Activated CD4-positive, alpha-beta T cell treated with anti-CD3 and anti-CD28 coated beads, Interleukin-2, Interleukin-6, amounts not matched to agents 100 ng/mL and 50 ng/mL, durations not matched to agents 16 hours and 8 hours (primary cell): Measurements from ENCODE around the gene OSTM1.
"Not testable (repeated sequence)": the region's sequence is repeated elsewhere in the genome, so short reads cannot be mapped to it uniquely, and the experiment has no call there.

Experiments used
- DNase-seq: peaks from one replicate; pipeline ENCODE4 v3.0.0-alpha.2; 2020

OSTM1 gene

DNA sequence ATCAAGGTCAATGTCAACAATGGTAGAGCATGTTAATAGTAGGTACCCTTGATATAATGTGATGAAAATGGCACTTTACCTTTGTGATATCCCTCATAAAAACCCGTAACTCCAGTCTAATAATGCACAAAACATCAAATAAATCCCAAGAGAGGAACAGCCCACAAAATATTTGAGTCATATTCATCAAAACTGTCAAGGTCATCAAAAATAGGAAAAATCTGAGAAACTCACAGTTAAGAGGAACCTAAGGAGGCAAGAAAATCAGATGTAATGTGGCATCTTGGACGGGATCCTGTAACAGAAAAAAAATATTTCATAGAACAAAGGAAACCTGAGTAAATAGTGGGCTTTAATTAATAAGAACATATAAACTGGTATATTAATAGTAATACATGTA lies 25.5 kb upstream of the OSTM1 start:
- no peak for DNase-seq

DNA sequence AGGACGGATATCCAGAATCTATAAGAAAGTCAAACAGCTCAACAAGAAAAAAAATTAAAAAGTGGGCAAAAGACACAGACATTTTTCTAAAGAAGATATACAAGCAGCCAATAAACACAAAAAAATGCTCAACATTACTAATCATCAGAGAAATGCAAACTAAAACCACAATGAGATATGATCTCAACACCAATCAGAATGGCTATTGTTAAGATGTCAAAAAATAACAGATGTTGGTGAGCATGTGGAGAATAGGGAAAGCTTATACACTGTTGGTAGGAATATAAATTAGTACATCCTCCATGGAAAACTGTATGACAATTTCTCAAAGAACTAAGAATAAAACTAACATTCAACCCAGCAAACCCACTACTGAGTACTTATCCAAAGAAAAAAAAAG lies 23.3 kb upstream of the OSTM1 start:
- DNase-seq: no peak

DNA sequence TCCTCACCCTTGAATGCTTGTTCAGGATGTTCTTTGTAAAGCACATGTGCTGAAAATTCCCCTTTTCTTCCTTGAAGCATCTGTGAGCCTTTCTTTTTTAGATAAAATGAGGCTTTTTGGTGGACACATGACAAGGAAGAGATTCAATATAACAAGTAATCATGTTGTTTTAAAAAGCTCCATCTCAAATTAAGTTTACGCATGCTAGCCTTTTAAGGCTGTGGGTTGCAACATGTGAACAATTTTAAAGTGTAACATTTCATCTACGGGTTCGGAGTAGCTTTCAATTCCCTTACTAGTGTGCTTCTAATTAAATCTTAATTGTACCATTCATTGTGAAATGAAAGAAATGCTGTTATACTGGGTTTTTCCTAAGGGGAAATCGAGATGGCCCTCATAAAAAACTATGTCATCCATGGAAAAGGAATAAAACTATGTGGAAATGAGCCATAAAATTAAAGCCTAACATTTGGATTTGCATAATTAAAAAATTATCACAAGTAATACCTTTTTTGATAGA lies 19.3 kb upstream of the OSTM1 start:
- no peak for DNase-seq

DNA sequence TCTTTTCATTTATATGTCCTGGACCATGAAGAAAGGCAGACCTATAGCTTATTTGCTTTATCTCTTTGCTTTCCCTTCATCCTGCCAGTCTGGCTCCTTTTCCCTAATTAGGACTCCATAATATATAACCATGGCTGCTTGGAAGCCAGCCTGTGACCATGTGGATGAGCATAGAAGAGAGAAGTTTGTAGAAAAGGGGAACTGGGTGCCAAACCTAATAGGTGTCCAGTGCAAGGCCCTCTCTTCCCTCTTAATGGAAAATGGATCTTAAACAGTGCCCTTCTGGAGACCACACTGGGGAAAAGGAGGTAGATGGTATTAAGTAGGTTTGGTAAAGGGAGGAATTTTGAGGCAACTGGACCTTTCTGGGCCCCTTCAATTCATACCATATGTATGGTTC lies 16.7 kb upstream of the OSTM1 start:
- no peak for DNase-seq

DNA sequence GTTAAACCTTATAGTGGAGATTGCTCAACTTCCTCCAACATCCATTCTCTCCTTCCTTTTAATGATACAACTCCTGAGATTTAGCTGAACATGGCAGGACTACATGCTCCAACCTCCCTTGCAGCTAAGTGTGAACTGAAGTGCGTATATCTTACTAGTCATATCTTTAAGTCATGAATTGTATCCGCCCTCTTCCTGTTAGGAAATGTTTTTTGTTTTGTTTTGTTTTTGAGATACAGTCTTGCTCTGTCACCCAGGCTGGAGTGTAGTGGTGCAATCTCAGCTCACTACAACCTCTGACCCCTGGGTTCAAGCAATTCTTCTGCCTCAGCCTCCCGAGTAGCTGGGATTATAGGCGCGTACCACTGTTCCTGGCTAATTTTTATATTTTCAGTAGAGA lies 8.8 kb upstream of the OSTM1 start:
- DNase-seq: no peak

DNA sequence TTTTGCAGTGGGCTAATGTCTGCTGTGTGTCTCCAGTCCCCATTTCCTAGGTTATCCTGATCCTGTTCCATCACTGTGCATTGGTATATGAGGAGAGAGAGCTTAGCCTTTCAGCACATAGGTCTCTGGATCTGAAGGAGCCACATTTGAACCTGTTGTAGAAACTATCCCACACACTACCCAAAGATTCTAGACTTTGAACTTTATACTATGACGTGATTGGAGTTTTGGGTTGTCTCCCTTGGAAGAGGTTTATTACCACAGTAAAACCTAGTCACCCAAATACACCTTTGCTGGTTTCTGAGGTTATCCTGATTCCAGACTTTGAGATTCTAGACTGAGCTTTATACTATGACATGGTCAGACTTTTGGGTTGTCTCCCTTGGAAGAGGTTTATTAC lies 8.0 kb upstream of the OSTM1 start:
- DNase-seq: no peak

DNA sequence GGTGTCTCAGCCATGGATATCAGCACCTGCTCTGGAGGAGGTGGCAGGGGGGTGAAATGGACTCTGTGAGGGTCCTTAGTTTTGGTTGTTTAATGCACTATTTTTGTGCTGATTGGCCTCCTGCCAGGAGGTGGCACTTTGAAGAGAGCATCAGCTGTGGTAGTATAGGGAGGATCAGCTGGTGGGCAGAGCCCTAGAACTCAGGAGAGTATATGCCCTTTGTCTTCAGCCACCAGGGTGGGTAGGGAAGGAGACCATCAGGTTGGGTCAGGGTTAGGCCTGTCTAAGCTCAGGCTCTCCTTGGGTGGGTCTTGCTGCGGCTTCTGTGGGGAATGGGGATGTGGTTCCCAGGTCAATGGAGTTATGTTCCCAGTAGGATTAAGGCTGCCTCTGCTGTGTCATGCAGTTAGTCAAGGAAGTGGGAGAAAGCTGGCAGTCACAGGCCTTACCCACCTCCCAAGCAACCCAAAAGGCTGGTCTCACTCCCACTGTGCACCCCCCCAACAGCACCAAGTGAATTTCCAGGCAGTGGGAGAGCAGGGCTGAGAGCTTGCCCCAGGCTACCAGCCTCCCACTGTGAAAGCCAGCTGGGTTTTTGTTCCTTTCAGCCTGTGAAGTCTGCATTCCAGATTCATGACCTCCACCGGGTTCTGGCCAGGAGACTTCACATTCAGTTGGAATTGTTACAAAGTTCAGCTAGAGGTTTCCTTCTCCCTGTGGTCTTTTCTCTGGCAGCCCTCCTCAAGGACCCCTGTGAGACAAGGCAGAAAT lies 5.7 kb upstream of the OSTM1 start:
- DNase-seq: no peak

DNA sequence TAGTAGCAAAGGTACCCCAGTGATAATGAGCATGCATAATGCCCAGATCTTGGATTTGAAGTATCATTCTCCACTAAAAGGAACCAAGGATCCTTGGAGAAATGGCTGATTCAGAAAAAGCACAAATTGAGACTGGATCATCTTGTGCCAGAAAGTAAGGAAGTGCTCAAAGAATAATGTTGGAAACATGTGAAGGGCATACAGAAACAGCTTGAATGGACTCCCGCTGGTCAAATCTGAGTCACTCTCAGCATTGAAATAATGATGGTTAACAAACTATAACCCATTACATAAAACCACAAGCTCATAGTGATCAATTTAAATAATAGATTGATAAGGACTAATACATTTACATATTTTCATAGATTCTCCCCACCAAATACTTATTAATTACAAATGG lies 3.6 kb upstream of the OSTM1 start:
- no peak for DNase-seq

DNA sequence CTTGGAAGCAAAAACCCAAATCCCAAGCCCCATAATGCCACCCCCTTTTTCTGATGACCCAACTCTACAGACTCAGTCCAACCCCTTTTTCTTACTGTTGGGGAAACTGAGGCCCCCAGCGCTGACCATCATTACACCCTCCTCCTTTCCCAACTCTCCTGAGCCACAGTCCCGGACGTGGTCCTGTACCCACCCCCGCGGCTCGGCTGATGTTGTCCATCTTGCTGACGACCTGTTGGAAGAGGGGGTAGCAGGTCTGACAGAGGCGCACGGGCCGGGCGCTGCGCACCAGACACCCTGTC lies 533 bp downstream of the OSTM1 start:
- no peak for DNase-seq

- DNase-seq: no peak
Measured at GRCh38 chr6:108071736-108072276, 2.7 kb downstream of the OSTM1 start.

- peak; percentile 68 for DNase-seq
Measured at GRCh38 chr6:108068618-108069017, 5.9 kb downstream of the OSTM1 start.

DNA sequence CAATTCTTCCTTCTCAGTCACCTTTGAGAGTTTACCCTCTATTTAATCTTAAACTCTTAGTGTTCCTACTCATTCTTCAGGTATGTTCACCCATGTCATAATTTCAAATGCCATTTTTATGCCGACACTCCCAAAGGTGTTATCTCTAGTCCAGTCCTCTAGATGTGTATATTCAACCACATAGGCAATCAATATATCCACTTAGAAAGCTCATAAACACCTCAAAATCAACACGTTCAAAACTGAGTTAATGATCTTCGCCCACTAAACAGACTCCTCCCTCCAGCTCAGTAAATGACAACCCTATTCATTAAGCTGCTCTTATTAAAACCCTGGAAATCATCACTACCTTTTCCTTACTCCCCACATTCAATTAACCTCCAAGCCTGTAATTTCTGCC lies 6.4 kb downstream of the OSTM1 start:
- no peak for DNase-seq

DNA sequence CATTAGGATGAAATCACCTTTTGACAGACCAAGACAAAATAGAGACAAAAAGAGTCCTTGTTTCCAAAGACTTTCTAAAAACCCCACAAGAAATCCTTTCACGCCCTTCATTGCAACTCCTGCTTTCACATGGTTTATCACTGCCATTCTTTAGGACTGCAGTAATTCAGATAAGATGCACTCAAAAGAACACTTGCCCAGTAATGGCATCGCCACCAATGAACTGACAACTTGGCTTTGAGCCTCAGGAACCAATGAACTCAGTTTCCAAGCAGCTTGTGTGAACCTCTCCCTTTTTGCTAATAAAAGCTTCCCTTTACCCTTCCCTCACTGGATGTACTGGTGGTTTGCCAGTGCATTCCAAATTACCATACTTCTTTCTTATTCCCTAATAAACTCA lies 21.8 kb downstream of the OSTM1 start:
- no peak for DNase-seq

DNA sequence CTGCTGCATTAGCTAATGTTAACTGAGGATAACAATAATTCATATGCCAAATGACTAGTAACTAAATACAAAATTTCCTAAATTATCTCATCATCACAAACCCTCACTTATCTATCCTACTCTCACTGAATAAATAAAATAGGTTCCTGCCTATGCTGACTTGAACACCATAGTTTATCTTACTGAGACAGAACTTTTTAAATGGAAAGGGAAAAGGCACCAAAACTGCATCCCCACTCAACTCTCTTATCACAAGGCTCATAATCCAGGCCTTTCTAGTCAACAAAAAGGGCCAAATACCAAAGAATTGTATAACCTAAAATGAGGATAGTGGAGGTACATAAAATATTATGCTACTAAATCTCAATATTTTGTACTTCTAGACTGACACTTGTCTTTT lies 23.1 kb downstream of the OSTM1 start:
- DNase-seq: no peak

GRCh38 chr6:108039681-108040080 lies 34.9 kb downstream of the OSTM1 start:
- no peak for DNase-seq

DNA sequence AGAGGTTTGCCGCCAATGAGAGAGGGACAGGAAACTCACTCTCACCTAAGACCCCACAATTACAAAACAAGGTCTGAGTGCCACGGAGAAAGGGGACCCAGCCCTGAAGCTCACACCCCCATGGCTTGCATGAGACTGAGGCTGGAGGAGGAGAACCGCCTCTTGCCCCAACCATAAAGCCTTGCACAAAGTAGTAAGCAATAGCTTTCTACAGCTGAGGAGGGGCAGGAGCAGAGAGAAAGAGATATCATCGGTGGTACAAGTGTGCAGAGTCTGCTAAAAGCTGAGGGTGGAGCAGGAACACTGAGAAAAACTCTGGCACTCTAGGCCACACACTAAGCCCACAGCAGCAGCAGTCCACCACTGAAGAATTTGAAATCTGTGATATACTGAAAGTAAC lies 37.7 kb downstream of the OSTM1 start:
- DNase-seq: no peak

DNA sequence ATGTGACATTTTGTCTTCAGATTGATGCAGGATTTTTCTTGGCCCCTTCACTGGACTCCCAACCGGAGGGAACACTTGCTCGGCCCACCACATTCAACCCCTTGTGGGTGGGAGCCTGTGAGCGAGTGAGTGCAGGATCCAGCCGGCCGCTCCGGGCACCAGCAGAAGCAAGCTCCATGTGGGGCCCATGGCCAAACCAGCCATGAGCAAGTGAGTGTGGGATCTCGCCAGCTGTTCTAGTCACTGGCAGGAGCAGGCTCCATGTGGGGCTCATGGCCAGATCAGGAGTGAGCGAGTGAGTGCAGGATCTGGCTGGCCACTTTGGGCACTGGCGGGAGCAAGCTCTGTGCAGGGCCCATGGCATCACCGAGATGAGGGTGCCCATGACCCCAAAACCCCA lies 42.6 kb downstream of the OSTM1 start:
- DNase-seq: no peak

GRCh38 chr6:108030211-108030610 lies 44.3 kb downstream of the OSTM1 start:
- no peak for DNase-seq

DNA sequence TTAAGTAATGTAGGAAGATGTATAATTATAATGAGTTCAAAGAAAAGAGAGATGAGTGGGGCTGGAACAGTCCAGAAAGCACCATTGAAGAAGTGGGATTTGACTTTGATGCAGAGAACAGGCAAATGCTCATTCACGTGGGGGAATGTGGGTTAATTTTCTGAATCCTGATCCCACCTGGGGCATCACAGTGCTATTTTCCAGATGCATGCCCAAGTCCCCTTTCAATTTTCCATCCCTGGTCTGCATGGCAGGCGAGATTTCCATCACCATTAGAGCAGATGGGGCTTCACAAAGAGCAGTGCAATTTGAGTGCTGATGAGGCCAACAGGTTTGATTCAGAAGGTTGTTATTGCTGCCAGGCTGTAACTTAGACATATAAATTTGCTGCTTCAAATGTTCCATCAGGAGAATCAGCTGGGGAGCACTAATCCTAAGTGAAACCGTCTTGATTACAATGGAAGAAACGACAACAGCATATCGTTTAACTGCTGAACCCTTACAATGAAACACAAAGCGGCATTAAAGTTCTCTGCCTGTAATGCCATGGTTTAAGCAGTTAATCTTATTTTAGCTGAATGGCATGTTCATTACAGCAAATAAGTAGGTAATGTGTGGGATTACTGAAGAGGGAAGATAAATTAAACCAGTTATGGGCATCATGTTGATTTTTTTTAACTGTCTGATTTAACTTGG lies 45.2 kb downstream of the OSTM1 start:
- DNase-seq: no peak

DNA sequence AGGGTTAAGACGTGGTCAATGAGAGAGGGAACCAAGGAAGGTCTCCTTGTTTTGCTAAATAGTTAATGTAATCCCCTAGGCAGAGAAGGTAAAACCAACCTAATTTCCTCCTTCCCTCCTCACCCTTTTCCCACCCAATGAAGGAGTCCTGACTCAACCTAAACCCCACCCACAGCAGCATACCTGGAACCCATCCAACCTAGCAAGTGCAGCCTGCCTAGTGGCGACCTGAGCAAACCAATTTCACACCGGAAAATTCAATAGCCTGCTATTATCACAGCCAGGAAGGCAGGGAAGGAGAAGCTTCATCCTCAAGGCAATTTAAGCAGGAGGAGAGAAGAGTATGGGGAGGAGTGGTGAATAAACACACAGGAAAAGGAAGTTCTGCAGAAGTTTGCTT lies 46.9 kb downstream of the OSTM1 start:
- DNase-seq: no peak

DNA sequence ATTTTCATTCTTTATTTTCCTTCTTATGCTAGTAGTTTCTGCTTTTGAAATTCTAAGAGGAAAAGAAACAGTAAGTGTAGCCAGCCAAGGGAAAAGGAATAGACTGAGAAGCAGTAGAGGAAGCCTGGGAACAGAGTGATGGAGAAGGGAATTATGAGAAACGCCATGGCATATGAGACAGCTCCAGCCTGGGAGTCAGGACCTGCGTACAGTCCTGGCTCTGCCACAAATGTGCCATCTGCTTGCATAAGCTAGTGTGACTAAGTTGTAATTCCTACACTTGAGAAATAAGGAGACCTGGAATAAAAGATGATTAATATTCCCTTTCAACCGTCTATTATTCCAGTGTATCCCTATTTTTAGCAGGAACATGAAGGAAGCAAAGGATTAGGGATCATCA lies 47.5 kb downstream of the OSTM1 start:
- DNase-seq: no peak

DNA sequence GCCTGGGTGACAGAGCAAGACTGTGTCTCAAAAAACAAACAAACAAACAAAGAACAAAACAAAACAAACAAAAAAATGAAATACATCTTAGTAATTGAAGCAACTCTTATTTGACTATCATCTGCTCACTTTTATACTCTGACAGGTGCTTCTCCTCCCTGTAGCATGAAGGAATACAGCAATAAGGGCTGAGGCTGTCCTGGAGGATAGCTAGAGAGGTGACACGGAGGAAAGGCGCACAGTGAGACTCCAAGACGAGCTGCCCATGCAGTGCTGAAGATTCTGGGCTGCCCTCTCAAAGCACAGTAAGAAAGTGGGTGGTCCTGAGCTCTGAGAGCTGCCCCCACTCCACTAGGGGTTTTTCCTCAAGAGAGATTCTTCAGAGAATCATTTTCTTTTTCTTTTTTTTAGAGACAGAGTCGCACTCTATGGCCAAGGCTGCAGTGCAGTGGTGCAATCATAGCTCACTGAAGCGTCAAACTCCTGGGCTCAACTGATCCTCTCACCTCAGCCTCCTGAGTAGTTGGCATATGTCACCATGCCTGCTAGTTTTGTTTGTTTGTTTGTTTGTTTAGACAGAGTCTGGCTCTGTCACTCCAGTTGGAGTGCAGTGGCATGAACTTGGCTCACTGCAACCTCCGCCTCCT lies 50.0 kb downstream of the OSTM1 start:
- no peak for DNase-seq

DNA sequence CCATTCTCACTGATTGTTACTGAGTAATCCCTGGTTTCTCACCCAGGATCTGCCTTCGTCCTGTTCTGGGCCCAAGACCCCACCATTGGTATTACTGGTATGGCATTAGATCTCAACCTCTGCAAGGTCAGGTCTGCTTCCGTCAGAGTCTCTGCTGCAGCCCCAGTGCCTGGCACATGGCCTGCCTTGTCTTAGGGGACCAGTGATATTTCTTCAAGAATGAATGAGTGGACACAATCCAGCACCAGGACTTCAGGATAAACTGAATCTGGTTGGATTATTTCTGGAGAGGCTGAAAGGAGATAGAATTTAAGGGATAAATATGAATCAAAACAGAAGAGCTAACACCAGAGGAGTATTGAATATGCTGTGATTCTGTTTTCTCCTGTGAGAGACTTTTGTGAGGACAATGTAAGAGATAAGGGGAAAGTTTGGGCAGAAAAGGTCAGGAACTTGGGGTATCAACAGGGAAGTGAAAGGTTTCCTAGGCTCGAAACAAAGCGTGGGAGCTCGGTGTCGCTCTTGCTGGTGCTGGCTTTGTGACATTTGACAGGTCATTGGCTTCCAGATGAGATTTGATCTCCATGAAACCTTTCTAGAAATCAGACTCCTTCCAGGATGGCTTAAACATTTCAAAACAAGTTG lies 53.9 kb downstream of the OSTM1 start:
- no peak for DNase-seq

- DNase-seq: not testable (repeated sequence)
Measured at GRCh38 chr6:108016283-108016682, 58.3 kb downstream of the OSTM1 start.
